Adipose tissue (tissue), 3 donors: ENCODE results near the gene GABRR2. TPM values are rescaled to one million over a fixed set of nuclear protein-coding genes. Genes with fewer than 3 reads are reported as not detected.
"Not testable (repeated sequence)": the region's sequence is repeated elsewhere in the genome, so short reads cannot be mapped to it uniquely, and the experiment has no call there.

ENCODE experiments used
- H3K27ac ChIP-seq: one replicate; pipeline ENCODE4 v1.5.1; 2013; ENCODE audit warnings: low read depth, low read length
- WGBS, 3 donors: extraction: QIAGEN DNeasy Blood & Tissue Kit; methylation state at CpG; one replicate each; pipeline ENCODE4 v1.1.7; 2013; 5-methylcytosine and 5-hydroxymethylcytosine counted together
- polyA plus RNA-seq, 3 donors: library from polyadenylated mRNA; stranded (reverse); fragments of 200-250 nt; gene quantifications; one replicate each; pipeline ENCODE4 v1.2.3, GENCODE V29; 2013
- donor health status: healthy with polysubstance abuse.
- donor health status: Bipolar disorder and iron deficiency.
- donor health status: healthy.

The GABRR2 gene
- polyA plus RNA-seq, 3 donors, result 0.26 to 0.94 (median 0.56) TPM

DNA sequence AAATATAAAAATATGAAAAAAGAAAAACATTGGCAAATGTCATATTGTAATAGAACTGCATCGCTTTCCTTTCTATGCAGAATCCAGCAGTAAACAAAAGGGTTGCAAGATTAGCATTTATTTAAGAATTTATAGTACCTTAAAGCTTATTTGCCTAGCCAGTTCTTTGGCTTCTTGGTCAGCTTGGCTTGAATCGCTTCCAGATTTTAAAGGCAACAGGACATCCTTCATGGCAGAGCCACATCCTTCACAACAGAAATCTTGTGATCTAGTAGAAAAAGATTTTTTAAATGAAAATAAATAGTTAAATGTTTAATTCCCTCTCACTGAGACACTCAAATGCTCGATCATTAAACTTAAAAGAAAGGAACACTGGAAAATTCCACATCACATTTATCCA lies 20.1 kb upstream of the GABRR2 start:
- 78 to 92% (median 81%) methylated on average over 3 of the region's 3 CpGs for WGBS, 3 donors
- no peak overlapping the region for H3K27ac ChIP-seq

DNA sequence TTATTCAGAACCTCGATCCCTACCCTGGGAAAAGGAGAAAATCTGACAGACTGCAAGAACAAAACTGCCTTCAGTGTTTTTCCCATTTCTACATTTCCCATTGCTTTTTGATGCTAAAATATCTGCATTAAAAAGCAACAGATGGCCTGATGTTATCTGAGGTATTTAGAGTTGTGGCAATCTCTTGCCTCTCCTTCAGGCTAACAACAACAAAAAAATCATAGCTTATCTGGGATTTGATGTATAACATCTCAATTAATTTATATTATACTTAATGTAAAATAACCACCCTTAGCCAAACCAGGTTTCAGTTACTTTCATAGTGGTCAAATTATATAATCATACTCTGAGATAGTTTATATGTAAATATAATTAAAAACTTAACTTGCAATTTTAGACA lies 15.8 kb upstream of the GABRR2 start:
- H3K27ac ChIP-seq, result no peak overlapping the region
- WGBS, 3 donors, result 90 to 100% (median 98%) methylated on average over 1 of the region's 1 CpG

DNA sequence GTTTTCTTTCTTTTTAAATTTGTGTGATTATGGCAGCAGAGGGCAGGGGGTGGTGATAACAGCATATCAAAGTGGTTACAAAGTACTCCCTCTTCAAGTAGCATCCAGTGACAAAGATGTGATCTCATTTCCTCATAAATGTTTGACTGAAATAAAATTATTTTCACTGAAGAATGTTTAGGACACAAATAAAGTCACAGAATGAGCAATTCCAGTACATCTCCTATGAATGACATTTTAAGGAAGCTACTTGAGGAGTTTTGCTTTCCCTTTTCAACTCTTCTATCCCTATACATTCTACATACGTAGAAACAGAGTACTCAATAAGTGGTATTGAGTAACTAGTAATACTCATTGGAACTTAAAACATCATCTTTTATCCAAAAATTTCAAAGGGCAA lies 13.9 kb upstream of the GABRR2 start:
- WGBS, 3 donors, result 88 to 97% (median 94%) methylated on average over 1 of the region's 1 CpG

DNA sequence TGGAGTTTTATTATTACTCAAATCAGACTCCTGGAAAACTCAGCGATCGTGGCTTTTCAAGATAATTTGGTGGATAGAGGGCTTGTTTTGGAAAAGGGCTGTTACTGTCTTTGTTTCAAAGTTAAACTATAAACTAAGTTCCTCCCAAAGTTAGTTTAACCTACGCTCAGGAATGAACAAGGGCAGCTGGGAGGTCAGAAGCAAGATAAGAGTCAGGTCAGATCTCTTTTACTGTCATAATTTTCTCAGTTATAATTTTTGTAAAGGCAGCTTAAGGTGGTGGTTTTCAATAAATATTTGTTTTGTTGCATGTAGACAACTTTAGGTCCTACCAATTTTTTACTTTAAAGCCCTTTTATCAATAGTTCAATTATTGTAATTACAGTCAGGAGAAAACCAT lies 9.2 kb upstream of the GABRR2 start:
- 70 to 89% (median 87%) methylated on average over 3 of the region's 3 CpGs for WGBS, 3 donors
- no peak overlapping the region for H3K27ac ChIP-seq

More for the DNA sequence above, 13.9 kb upstream of the GABRR2 start:
- no peak overlapping the region for H3K27ac ChIP-seq

DNA sequence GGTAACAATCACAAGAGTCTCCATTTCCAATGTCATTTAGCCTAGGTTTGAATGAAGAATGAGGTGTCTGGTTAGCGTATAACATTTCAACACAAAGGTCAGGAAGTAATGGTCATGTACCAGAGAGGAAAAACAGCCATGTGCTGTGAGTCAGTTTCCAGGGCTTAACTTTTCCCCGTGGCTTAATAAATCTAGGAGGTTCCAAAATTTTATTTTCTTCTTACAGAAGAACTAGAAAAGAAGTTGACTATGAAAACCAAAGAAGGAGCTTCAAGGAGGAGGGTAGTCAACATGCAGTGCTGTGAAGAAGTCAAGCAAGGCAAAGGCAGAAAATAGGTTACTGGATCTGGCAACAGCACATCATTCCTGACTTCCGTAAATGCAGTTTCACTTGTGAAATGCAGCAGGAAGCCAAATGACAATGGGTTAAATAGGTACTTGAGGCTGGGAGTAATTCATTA lies 8.4 kb upstream of the GABRR2 start:
- 29 to 82% (median 33%) methylated on average over 3 of the region's 3 CpGs for WGBS, 3 donors
- H3K27ac ChIP-seq, result no peak overlapping the region

DNA sequence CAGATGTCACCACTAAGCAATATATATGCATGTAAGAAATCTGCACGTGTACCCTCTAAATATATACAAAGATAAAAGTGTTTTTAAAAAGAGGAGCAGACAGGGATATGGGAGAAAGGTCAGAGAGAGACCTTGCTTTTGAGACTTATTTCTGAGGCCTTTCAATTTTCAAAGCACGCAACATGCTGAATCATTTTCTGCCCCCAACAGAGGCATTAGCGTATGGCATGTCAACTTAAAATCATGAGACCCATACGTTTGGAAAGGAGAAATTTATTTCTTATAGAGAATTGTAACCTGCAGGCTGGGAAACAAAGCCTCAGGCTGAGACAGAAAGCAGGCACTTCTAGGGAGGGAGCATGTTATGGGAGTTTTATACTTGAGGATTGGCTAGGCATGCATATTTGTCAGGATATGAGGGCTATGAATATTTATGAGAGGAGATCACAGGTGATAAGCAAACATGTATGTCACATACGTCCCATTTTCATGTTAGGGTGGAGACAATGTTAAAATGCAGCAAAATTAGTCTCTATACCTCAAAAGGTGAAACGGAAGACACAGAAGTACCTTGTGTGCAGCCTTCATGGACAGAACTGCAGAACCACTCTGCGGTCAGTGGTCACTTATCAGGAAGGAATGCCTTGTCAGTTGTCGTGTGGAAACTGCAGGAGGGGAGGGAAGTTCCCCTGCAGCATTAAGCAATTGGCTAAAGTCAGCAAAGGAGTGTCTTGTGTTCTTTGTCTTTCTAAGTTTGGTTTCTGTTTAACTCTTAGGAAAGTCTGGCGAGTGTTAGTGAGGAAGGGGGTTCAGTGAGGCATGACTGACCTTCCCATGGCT lies 6.3 kb upstream of the GABRR2 start:
- WGBS, 3 donors, result 57 to 78% (median 63%) methylated on average over 9 of the region's 9 CpGs
- H3K27ac ChIP-seq, result no peak overlapping the region

DNA sequence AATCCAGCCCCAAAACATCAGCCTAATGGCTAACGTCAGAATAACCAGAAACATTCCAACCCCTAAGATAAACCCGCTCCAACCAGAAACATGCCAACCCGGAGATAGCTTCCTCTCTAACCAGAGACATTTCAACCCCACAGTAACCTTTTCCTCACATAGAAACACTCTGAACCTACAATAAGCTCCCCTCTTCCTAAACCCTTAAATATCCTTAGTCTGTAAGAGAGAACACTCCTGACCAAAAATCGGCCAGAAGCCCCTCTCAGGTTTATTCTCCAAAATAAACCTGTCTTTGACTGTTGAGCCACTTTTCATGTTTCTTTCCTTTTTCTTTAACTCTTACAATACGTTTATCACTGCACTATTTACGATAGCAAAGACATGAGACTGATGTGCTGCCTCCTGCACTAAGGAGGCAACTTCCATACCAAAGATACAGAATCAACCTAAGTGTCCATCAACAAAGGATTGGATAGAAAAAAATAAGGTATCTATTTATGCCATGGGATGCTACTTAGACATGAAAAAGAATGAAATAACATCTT lies 5.0 kb upstream of the GABRR2 start:
- H3K27ac ChIP-seq, result no peak overlapping the region
- WGBS, 3 donors, result 92 to 95% (median 94%) methylated on average over 6 of the region's 6 CpGs

DNA sequence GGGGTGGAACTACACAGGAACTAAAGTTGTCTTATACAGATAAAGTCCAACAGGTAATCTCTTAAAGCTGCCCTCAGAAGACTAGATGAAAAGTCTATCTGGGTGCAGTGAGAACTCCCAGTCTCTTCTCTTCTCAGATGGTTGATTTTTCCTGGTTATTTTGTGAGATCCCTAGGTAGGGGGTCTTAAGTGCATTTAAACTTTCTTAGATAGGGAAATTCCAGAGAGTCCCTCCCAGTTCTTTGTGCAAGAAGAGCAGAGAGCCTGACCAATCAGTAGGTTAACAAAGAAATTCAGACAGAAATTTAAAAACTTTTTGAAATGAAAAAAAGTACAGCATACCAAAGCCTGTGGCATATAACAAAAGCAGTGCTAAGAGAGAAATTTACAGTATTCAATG lies 2.0 kb upstream of the GABRR2 start:
- no peak overlapping the region for H3K27ac ChIP-seq

DNA sequence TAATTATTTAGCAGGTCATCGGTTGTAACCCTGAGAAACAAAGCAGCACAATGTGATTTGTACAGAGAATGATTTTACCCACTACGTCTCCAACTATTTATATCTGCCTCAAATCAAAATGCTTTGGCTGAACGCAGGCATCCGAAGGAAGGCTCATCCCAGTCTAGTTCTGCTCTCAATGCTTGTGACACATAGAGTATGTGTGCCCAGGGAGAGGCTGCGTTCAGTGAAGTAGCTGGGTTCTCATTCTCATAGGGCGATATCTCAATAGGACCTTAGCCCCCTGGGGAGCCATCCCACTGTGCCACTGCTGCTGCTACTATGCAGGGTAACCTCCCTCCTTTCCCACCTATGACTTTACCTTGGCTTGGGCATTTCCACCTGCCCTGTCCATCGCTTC lies 407 bp downstream of the GABRR2 start:
- 88 to 93% (median 92%) methylated on average over 7 of the region's 7 CpGs for WGBS, 3 donors
- no peak overlapping the region for H3K27ac ChIP-seq

DNA sequence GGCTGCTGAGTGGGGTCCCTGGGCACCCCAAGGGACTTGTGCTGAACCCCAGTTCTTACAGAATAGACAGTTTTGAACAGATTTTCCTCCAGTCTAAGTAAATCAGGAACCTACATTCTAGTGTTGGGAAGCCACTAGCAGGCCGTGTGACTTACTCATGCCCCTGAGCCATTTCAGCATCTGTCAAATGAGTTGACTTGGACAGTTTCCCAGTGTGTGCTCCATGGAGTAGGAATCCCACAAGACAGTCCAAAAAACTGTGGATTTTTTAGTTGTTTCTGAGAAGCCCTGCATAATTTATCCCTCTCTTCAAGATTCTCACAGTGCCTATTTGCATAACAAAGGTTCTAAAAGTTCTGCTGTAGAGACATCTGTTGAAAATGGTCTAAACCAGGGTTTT lies 2.1 kb downstream of the GABRR2 start:
- 16 to 47% (median 17%) methylated on average over 1 of the region's 1 CpG for WGBS, 3 donors
- H3K27ac ChIP-seq, result no peak overlapping the region

DNA sequence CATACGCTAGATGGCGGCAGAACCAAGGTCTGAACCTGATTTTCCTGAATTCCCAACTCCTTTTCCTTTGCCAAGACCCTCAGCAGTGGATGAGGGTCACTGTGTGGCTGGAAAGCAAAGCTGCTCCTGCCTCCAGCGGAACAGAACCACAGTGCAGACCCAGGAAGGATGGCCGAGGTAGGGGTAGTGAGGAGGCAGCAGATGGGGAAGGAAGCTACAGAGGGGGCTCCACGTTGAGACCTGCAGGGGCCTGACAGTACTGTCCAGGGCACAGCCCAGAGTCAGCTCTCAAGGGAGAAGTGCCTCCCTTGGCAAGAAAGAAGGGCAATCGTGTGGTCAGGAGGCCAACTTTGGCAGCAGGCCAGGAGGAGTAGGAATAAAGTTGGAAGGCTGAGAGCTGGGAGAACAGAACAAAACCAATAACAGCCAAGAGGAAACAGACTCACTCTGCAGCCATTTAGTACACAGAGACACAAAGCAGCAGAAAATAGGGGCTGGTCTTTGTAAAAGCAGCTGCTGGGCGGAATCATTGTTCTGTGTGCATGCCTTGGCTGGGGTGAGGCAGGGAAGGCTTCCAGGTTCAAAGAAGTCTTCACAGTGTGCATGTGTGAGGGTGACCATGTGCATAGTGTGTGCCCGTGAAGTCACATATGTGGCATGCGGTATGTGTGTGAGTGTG lies 3.1 kb downstream of the GABRR2 start:
- no peak overlapping the region for H3K27ac ChIP-seq
- WGBS, 3 donors, result 24 to 33% (median 25%) methylated on average over 9 of the region's 9 CpGs

DNA sequence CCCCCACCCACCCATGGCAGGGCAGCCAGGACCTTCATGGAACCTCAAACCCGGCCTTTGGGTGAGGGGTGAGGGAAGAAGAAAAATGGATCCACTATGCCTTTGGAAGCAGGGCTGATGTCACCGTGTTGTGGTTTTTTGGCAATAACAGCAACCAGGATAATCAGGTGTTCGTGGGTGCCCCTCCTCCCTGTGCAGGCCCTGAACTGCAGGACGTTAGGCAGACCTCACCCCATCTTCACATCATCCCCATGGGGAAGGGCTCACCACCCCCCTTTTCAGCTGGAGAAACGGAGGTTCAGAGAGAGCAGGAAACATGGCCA lies 3.6 kb downstream of the GABRR2 start:
- 20 to 37% (median 26%) methylated on average over 5 of the region's 5 CpGs for WGBS, 3 donors
- no peak overlapping the region for H3K27ac ChIP-seq

DNA sequence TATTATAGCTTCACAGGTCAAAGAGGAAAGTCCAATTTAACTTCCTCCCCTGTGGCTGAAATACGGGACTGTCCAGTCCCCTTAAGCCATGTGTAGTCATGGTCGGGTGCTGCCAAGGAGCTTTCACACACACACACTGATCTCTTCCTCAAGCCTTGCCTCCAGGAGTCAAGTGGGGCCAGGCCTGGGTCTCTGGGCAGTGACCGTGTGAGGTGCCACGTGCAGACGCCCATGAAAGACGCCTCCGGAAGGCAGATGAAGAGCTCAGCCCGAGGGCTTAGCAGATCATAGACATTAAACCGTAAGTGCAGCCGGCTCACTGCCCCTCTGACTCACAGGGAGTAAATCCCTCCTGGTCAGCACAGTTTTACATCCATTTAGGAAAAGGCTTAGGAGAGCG lies 4.2 kb downstream of the GABRR2 start:
- 53 to 65% (median 64%) methylated on average over 11 of the region's 11 CpGs for WGBS, 3 donors
- no peak overlapping the region for H3K27ac ChIP-seq

DNA sequence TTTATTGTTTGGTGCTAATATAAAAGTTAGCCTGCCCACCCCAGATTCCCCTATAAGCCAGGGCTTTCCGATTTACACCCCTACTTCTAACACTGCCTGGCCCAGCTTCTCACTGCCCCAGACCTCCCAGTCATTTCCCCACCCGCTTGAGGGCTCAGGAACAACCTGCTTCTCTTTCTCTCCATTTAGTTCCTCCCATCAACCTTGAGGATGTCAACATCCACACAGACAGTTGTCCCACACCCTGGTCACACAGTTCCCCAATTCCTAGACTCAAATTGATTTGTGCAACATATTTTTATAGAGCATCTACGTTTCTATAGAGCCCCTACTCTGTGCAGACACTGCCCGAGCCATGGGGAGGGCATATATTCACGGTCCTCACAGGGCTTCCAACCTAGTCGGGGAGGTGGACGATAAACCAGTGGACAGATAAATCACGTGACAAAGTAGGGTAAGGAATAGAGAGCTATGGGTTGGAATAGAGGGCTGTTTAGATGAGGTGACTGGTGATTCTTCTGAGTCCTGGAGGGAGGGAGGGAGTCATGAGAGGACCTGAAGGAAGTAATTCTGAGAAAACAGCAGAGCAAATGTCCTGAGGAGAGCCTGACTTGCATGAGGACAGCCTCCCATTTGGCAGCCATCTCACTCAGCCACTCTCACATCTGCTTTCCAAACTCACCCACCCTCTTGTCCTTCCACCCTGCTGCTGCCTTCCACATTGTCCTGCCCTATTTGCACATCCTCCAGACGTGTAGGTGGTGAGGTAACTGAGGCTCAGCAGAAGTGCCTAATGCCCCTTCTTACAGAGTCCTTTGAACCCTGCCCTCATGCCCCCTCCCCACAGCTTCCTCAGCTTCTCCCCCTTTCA lies 6.3 kb downstream of the GABRR2 start:
- H3K27ac ChIP-seq, result no peak overlapping the region
- WGBS, 3 donors, result 67 to 71% (median 70%) methylated on average over 9 of the region's 9 CpGs

DNA sequence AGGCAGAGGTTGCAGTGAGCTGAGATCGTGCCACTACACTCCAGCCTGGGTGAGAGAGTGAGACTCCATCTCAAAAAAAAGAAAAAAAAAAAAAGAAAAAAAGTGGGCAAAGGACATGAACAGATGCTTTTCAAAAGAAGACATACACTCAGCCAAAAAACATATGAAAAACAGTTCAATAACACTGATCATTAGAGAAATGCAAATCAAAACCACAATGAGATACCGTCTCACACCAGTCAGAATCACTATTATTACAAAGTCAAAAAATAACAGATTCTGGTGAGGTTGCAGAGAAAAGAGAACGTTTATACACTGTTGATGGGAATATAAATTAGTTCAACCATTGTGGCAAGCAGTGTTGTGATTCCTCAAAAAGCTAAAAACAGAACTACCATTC lies 10.6 kb downstream of the GABRR2 start:
- H3K27ac ChIP-seq, result not testable (repeated sequence)
- WGBS, 3 donors, result 79 to 89% (median 83%) methylated on average over 3 of the region's 3 CpGs

DNA sequence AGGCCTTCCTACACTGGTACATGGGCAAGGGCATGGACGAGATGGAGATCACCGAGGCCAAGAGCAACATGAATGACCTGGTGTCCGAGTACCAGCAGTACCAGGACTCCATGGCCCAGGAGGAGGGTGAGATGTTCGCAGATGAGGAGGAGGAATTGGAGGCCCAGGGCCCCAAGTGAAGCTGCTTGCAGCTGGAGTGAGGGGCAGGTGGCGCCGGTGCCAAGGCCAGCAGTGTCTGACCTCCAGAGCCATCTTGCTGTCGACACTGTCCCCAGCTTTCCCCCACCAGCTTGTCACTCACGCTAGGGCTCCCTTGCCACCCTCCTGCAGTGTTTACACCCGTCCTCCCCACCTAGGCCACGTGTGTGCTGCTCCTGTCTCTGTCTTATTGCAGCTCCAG lies 12.2 kb downstream of the GABRR2 start:
- 91 to 93% (median 92%) methylated on average over 10 of the region's 10 CpGs for WGBS, 3 donors
- H3K27ac ChIP-seq, result no peak overlapping the region

DNA sequence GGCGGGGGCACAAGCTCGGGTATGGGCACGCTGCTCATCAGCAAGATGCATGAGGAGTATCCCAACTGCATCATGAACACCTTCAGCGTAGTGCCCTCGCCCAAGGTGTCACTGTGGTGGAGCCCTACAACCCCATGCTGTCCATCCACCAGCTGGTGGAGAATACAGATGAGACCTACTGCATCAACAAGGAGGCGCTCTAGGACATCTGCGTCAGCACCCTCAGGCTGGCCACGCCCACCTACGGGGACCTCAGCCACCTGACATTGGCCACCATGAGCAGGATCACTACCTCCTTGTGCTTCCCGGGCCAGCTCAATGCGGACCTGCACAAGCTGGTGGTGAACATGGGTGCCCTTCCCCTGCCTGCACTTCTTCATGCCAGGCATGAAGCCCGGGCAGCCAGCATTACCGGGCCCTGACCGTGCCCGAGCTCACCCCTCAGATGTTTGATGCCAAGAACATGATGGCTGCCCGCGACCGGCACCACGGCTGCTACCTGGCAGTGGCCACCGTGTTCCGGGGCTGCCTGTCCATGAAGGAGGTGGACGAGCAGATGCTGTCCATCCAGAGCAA lies 12.8 kb downstream of the GABRR2 start:
- no peak overlapping the region for H3K27ac ChIP-seq
- 92 to 93% (median 92%) methylated on average over 22 of the region's 22 CpGs for WGBS, 3 donors

DNA sequence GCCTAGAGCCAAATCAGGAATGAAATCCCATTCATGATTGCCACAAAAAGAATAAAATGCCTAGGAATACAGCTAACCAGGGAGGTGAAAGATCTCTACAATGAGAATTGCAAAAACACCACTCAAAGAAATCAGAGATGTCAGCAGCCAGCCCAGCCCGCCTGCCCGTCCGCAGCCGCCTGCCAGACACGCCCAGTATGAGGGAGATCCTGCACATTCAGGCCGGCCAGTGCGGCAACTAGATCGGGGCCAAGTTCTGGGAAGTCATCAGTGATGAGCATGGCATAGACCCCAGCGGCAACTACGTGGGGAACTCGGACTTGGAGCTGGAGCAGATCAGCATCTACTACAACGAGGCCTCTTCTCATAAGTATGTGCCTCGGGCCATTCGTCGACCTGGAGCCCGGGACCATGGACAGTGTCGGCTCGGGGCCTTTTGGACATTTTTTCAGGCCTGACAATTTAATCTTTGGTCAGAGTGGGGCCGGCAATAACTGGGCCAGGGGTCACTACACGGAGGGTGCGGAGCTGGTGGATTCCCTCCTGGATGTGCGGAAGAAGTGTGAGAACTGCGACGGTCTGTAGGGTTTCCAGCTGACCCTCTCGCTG lies 13.4 kb downstream of the GABRR2 start:
- 92 to 95% (median 95%) methylated on average over 25 of the region's 25 CpGs for WGBS, 3 donors
- no peak overlapping the region for H3K27ac ChIP-seq
